Right cardiac atrium (tissue), 5 donors: ENCODE results near the gene COL5A1. TPM values are rescaled to one million over a fixed set of nuclear protein-coding genes. Genes with fewer than 3 reads are reported as not detected.

Experiments used
- ATAC-seq, 2 donors: fragments of 200-7000 bp; cut with Tn5 transposase; one replicate each; pipeline versions ENCODE4 v1.8.0 to v1.9.1; 2020; ENCODE audit warnings: moderate library complexity in 2 of 2, mild to moderate bottlenecking in 1 of 2
- DNase-seq, 3 donors: peaks; one replicate each; pipeline ENCODE4 v3.0.0-alpha.2; 2020
- H3K27ac ChIP-seq: one replicate; pipeline ENCODE4 v1.5.1; 2013; ENCODE audit warnings: mild to moderate bottlenecking, low read length, control low read depth, moderate library complexity
- H3K27me3 ChIP-seq: one replicate; pipeline ENCODE4 v1.6.1; 2013; ENCODE audit not compliant: control insufficient read depth, insufficient read depth
- H3K4me1 ChIP-seq: one replicate; pipeline ENCODE4 v1.6.1; 2013; ENCODE audit warnings: low read length; ENCODE audit not compliant: control insufficient read depth, insufficient read depth
- H3K4me3 ChIP-seq: one replicate; pipeline ENCODE4 v1.5.1; 2013; ENCODE audit warnings: low read length, control low read depth
- H3K9me3 ChIP-seq: one replicate; pipeline ENCODE4 v1.6.1; 2013; ENCODE audit warnings: low read length; ENCODE audit not compliant: control insufficient read depth
- WGBS: extraction: QIAGEN DNeasy Blood & Tissue Kit; methylation state at CpG from one replicate; pipeline ENCODE4 v1.1.7; 2013; 5-methylcytosine and 5-hydroxymethylcytosine counted together
- intact Hi-C, 4 donors: fragments of 100-400 bp; cut with DNase I; formaldehyde crosslinking; loops; one replicate each; pipeline versions ENCODE4 v1.11.0 to v1.14.0; 2022 to 2023
- long read RNA-seq, 4 donors: library from polyadenylated mRNA; unstranded; transcript quantifications; one replicate each; pipeline ENCODE4 v2.0.0, GENCODE V29; 2020 to 2021
- polyA plus RNA-seq: library from polyadenylated mRNA; stranded (reverse); fragments of 200-250 nt; gene quantifications from one replicate; pipeline ENCODE4 v1.2.3, GENCODE V29; 2013
- total RNA-seq, 4 donors: library from RNA; stranded (reverse); fragmentation: NEBNext Ultra II Directional; extraction: Animal tissue kit (Norgen Biotek cat#: 25700); gene quantifications; one replicate each; pipeline ENCODE4 v1.2.1, GENCODE V29; 2021
- donor health status: healthy with polysubstance abuse.
- donor health status: DM: no; HTN: yes; CAD: no.
- donor health status: DM: no; HTN: no; CAD: no.
- donor health status: DM: no; HTN: yes; CAD: no; lungs with severe emphysema.
- donor health status: DM: yes; HTN: yes; CAD: no.

The COL5A1 gene
- total RNA-seq (10 to 100 TPM; 16.0 to 35.8 (median 26.1) TPM), polyA plus RNA-seq (15.4 TPM)
- long read RNA-seq, donor 1, partial matches to known transcripts: 33 of 61 reads
- long read RNA-seq, donor 1, other reads (novel, unspliced or antisense): 28 of 61 reads
- long read RNA-seq, donor 2, full-length matches to known transcripts: 1 of 21 reads
- long read RNA-seq, donor 2, partial matches to known transcripts: 19 of 21 reads
- long read RNA-seq, donor 2, other reads (novel, unspliced or antisense): 1 of 21 reads
- long read RNA-seq, donor 3, partial matches to known transcripts: 67 of 79 reads
- long read RNA-seq, donor 3, other reads (novel, unspliced or antisense): 12 of 79 reads
- long read RNA-seq, donor 4, partial matches to known transcripts: 17 of 18 reads
- long read RNA-seq, donor 4, other reads (novel, unspliced or antisense): 1 of 18 reads

DNA sequence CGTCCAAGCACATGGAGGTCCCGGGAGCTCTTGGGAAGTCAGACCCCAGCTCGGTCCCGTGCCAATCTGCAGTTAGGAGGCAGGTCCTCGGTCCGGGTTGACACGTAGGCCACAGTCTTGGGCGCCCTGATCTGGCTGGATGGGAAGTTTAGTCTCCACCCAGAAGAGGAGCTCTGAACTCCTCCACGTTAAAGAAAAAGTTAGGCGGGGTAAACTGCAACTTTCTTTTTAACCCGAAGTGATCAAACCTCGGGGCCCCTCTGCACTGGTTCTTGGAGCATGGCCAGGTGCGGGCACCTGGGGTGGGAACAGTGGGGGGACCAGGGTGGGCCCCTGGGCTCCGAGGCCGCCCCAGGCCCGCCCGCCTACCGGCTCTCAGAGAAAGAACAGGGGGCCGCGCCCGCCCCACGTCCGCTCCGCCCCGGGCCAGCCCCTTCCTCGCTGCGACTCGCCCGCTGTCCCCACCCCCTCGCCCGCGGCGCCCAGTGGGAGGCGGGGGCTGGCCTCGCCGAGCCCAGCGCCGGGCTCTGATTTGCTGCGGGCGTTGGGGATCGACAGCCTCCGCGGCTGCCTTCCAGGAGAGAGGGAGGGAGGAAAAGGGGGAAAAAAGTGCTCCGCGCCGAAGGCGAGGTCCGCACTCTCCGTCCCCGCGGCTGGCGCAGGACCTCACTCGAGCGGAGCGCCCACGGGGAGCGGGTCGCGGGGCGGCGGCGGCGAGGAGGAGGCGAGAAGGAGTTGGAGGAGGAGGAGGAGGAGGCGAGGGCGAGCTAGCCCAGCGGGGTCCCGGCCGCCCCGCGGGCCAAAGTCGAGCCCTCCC lies at the start of gene COL5A1:
TSS of gene COL5A1 (plus strand) at position 631 of the 817 bp plus-strand sequence. CDS start 385 bp downstream, outside the sequence.
- peak; percentile 93 to 94 for ATAC-seq
- no peaks in the 10 kb centered on the region for H3K9me3 ChIP-seq
- intact Hi-C loops: loop anchor here in 2 of 4 donors (10.0 kb wide), 1 partner anchor 187 kb away; no protein-coding TSS in a partner anchor
- peak within 1 kb of the TSS; percentile 66 for H3K4me3 ChIP-seq
- DNase-seq: peak; percentile 94 to 97 (median 97)
- peak within 1 kb of the TSS; percentile 49 for H3K27ac ChIP-seq
- no peaks in the 10 kb centered on the region for H3K27me3 ChIP-seq
- under 1% methylated on average over 72 of the region's 72 CpGs for WGBS
- peaks cover 4% of the 10 kb centered on the region for H3K4me1 ChIP-seq

DNA sequence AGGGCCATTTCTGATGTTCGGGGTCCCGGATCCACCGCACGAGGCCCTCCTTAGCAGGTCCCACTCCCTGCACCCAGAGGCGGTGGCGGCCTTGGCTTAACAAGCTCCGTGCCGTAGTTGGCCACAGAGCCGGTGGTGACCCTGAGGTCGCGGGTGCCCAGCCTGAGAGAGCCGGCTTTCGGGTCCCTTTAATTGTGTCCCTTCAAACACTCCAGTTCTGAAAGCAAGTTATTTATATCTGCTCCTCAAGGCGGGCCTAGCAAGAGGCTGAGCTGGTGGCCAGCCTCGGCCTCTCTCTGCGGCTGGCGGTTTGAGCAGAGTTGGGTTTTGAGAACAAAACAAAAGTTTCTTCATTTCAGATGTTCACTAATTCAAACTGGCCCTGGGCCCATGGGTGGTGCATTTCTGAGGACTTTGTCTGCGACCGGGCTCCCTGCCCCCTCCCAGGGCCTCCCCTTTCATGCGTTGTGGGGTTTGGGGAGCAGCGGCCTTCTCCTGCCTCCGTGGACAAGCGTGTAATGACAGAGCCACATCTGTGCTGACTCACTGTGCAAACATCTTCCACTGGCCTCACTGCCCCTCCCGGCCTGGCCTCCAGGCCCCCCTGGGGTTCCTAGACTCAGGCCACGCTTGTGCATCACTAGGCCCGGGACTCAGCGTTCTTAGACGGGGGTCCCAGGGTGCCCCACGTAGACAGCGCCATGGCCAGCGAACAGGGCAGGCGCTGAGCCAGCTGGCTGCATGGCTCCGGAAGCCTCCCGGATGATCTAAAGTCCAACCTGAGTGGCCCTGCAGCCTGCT lies 49.4 kb upstream of the COL5A1 start:
- 56% methylated on average over 34 of the region's 34 CpGs for WGBS
- ATAC-seq: peak; percentile 79
- DNase-seq: peak; percentile 77 to 80 (median 80)
- peak overlapping the region; percentile 75 for H3K27ac ChIP-seq
- H3K27me3 ChIP-seq: no peaks in the 10 kb centered on the region
- no peaks in the 10 kb centered on the region for H3K4me1 ChIP-seq
- intact Hi-C loops: no loop called here
- no peaks in the 10 kb centered on the region for H3K9me3 ChIP-seq
- H3K4me3 ChIP-seq: no peak overlapping the region

DNA sequence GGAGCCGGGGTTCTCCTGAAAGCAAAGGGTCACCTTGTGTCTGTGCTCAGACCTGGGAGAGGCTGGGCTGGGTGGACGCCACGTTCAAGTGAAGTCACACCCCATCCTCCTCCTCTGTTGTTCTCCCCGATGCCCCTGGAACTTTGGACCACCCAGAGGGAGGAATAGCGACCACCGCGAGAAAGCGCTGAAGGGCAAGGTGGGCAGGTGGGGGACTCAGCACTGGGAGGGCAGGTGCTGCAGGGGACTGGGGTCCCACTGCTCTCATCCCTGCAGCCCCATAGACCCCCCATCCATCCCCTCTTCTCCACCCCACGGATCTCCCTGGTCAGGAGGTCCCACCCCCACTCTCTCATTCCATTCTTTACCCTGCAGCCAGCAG lies 48.8 kb upstream of the COL5A1 start:
- Histone ChIP-seq H3K4me1 (no peaks in the 10 kb centered on the region), H3K27me3 (no peaks in the 10 kb centered on the region), H3K27ac (no peak overlapping the region), H3K9me3 (no peaks in the 10 kb centered on the region), H3K4me3 (no peak overlapping the region)
- 74% methylated on average over 9 of the region's 9 CpGs for WGBS
- intact Hi-C loops: no loop called here
- DNase-seq (no peak), ATAC-seq (no peak)

DNA sequence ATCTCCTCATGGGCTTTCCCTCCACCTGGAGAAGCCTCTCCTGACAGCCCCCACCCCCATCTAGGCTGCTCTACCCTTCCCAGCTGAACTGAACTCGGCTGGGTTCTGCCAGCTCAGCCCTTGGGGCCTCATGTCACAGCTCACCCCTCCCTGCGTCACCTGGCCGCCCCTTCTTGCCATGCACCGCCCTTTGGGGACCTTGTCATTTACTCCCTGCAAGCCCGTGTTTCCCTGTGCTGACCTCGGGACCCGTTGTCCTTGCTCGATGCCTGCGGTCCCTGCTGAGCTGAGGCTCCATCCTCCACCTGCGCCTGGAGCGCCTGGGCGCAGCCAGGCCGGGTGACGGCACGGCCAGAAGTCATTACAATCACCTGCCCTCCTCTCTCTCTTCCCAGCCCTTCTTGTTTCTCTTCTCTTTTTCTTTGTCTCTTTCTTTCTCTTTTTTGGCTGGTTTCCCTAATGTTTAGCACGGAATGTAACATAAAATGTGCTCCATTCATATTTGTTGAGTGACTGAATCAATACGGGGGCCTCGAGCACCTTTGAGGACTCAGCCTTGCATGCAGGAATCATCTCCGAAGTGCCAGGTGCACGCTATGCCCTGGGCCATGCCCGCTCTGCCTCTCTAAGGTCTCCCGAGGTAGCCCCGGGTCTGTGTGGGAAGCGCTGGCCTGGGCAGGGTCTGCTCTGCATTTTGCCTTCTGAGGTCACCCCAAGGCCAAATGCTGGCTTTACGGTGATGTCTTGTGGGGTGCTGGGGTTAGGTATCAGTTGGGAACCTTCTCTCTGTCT lies 48.1 kb upstream of the COL5A1 start:
- ATAC-seq: no peak
- Histone ChIP-seq H3K4me1 (no peaks in the 10 kb centered on the region), H3K27ac (no peak overlapping the region), H3K9me3 (no peaks in the 10 kb centered on the region), H3K27me3 (no peaks in the 10 kb centered on the region), H3K4me3 (no peak overlapping the region)
- WGBS: 88% methylated on average over 25 of the region's 25 CpGs
- peak in 2 of 3 donors; percentile 26 to 36 for DNase-seq
- intact Hi-C loops: no loop called here

DNA sequence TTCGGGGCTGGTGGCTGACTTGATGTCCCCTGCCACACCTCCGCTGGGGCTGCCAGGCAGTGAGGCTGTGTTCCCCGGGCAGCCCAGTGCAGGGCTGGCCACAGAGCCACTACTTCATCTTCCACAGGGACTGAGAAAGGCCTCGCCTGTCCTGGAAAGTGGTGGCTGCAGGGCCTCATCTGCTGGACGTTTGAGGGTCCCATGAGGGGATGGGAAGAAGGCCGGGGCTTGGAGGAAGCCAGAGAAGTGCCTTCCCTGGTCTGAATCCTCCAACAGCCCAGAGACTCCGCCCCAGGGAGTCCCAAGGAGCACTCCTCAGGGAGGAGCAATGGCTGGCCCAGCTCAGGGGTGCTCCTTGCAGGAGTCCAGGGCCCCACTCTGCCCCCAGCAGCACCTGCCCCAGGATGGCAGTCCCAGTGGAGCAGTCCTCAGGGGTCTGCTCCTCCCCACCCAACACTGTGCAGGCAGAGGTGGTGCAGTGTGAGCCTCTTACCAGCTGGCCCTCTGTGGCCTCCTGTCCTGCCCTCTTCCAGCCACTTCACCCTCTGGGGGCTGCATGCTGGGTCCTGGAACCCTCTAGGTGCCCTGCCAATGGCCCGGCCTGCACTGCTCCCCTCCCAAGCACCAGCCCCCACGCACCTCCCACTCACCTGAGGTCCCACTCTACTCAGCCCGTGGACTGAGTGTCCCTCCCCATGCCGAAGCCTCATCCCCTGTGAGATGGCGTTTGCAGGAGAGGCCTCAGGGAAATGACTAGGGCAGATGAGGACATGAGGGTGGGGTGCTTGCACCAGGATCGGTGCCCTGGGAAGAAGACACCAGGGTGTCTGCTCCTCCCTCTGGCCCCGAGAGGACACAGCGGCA lies 47.3 kb upstream of the COL5A1 start:
- H3K4me3 ChIP-seq: no peak overlapping the region
- H3K9me3 ChIP-seq: no peaks in the 10 kb centered on the region
- no peak for ATAC-seq
- 88% methylated on average over 15 of the region's 15 CpGs for whole genome bisulfite sequencing
- H3K27me3 ChIP-seq: no peaks in the 10 kb centered on the region
- intact Hi-C loops: no loop called here
- H3K4me1 ChIP-seq: no peaks in the 10 kb centered on the region
- no peak overlapping the region for H3K27ac ChIP-seq
- peak in 2 of 3 donors; percentile 22 to 46 for DNase-seq

DNA sequence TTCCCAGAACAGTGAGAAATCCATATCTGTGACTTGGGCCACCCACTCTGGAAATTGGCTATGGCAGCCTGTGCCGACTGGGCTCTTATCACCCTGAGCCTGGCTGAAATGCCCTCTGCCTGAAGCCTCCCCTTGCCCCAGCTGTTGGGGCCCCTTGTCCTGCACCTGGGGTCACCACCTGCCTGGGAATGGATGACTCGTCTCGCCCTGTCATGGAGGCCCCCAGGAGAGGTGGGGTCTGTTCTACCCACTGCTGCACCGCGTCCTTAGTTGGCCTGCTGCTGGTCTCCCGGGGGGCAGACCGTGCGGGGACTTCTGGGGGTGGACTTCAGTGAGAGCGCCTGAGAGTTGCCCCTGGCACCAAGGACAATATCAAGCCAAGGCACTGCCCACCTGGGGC lies 46.6 kb upstream of the COL5A1 start:
- no peak overlapping the region for H3K4me3 ChIP-seq
- H3K9me3 ChIP-seq: no peaks in the 10 kb centered on the region
- H3K4me1 ChIP-seq: no peaks in the 10 kb centered on the region
- intact Hi-C loops: no loop called here
- WGBS: 94% methylated on average over 9 of the region's 9 CpGs
- DNase-seq (peak in 2 of 3 donors; percentile 25 to 36), ATAC-seq (no peak)
- no peaks in the 10 kb centered on the region for H3K27me3 ChIP-seq
- H3K27ac ChIP-seq: no peak overlapping the region

DNA sequence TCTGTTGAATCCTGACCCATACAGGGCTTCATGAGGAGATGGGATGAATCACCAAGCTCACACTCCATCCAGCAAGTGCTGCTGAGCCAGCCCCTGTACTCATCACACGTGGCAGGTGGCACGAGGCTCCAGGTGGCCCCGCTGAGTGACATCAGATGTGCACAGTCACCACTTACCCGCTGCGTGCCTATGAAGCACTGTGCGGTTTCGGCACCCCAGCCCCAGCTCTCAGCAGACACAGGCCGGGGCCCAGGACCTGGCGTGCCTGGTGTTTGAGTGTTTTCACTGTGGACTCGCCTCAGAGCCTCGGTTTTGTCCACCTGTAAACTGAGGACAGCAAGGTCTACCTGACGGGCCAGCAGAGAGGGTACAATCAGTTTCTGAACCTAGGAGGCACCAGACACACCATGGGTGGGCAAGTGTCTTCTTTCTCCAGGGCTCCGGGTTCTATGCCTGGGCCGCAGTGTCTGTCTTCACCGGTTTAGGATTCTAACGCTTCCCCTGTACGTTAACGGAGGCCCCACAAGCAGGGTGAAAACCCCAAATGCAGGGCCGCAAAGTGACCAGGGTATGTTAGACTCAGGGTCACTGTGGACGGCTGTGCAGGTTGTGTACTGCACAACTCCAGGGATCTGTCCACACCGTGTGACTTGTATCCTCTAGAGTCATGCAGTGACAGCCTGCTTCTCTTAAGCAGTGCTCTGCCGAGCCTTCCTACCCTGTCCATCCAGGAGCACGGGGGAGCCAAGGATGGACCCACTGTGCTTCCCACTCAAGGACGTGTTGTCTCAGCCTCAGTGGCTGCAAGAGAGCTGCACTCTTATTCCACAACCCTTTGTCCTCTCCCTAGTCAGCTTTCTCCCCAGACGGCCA lies 44.3 kb upstream of the COL5A1 start:
- no peaks in the 10 kb centered on the region for H3K4me1 ChIP-seq
- WGBS: 89% methylated on average over 25 of the region's 25 CpGs
- intact Hi-C loops: no loop called here
- ATAC-seq (no peak), DNase-seq (peak in 2 of 3 donors; percentile 41 to 46)
- no peak overlapping the region for H3K27ac ChIP-seq
- no peaks in the 10 kb centered on the region for H3K9me3 ChIP-seq
- H3K27me3 ChIP-seq: no peaks in the 10 kb centered on the region
- no peak overlapping the region for H3K4me3 ChIP-seq

DNA sequence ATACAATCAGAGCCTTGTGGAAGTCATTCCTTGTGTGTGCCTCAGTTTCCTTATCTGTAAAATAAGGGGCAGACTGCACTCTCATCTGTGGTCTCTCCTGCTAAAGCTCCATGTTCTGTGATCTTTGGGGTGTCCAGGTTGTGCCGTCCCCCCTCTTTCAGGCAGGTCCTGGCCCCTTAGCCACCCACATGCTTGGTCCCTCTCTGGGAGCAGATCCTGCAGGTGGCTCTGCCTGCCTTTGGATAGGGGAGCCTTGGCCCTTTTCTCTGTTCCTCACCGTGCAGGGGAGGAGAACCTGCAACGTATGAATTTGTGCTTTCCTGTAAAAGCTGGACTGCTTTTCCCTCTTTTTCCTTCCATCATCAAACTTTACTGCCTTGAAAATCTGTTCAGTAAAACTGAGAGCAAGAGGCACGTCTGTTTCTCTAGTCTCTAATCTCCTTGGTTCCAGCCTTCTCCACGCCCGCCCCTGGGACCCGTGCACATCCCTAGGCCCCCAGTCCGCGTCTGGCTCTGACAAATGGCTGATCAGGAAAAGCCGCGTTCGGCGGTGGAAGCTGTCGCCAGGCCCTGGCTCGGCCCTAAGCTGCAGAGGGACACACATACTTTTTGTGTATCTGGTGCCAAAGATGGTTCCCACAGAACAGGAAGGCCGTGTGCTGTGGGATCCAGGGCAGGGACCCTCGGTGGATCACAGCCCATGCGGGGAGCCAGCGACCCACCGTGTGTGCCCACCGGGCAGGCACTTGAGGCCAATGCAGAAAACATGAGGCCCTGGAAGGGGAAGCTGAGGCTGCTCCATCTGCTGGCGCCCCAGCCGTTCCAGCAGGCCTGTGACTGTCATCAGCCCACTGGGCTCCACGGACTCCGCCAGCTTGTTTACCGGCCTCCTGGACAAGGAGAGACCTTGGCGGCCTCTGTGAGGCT lies 43.4 kb upstream of the COL5A1 start:
- intact Hi-C loops: no loop called here
- ATAC-seq: peak; percentile 25 to 61
- 34% methylated on average over 27 of the region's 27 CpGs for WGBS
- DNase-seq: peak in 2 of 3 donors; percentile 74 to 78
- Histone ChIP-seq H3K27me3 (no peaks in the 10 kb centered on the region), H3K4me1 (no peaks in the 10 kb centered on the region), H3K27ac (peak overlapping the region; percentile 5), H3K4me3 (no peak overlapping the region), H3K9me3 (no peaks in the 10 kb centered on the region)
